Measurements from ENCODE around the gene CAMKV. TPM values are rescaled to one million over a fixed set of nuclear protein-coding genes. Genes with fewer than 3 reads are reported as not detected.

Gene CAMKV
- total and polyA plus RNA-seq, 2 of the 8 experiments (the other 6 are each of a cell fraction or from before 2014, with no cell fraction given): 56.3 to 66.4 TPM

DNA sequence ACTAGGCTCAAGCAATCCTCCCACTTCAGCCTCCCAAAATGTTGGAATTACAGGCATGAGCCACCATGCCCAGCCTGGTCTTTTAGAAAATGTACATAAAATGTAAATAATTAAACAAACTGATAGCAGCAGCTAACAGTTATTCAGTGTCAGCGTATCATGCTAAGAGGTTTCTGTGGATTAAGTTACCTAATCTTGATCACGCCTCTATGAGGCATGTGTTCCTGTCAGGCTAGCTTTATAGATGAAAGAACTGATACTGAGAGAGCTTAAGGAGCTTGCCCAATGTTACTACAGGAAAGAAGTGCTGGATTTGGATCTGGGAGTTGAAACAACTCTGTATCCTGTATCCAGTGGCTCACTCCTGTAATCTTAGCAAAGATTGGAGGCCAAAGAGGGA, 45.2 kb upstream of the CAMKV start (continued):
- TF ChIP-seq, protein P1, sequence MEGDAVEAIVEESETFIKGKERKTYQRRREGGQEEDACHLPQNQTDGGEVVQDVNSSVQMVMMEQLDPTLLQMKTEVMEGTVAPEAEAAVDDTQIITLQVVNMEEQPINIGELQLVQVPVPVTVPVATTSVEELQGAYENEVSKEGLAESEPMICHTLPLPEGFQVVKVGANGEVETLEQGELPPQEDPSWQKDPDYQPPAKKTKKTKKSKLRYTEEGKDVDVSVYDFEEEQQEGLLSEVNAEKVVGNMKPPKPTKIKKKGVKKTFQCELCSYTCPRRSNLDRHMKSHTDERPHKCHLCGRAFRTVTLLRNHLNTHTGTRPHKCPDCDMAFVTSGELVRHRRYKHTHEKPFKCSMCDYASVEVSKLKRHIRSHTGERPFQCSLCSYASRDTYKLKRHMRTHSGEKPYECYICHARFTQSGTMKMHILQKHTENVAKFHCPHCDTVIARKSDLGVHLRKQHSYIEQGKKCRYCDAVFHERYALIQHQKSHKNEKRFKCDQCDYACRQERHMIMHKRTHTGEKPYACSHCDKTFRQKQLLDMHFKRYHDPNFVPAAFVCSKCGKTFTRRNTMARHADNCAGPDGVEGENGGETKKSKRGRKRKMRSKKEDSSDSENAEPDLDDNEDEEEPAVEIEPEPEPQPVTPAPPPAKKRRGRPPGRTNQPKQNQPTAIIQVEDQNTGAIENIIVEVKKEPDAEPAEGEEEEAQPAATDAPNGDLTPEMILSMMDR (IDR thresholded peaks at IDR 0.05; ENCODE audit: control extremely low read depth in 1 of 3, insufficient read depth in 1 of 3, low read depth in 1 of 3, low read length in 3 of 3): no peak
- TF ChIP-seq NANOG (IDR thresholded peaks at IDR 0.05; ENCODE audit: insufficient read depth, low read depth, low read length, poor library complexity, severe bottlenecking): no peak
- TF ChIP-seq RXRA (IDR thresholded peaks at IDR 0.05; ENCODE audit: insufficient read depth, low read depth, low read length): no peak
- TF ChIP-seq SP2 (IDR thresholded peaks at IDR 0.05; ENCODE audit: low read length): no peak
